ENCODE data around the gene MTTP. TPM values are rescaled to one million over a fixed set of nuclear protein-coding genes. Genes with fewer than 3 reads are reported as not detected.

The MTTP gene
- total and polyA plus RNA-seq, 2 experiments from 2014 or later, result 0.08 to 0.14 TPM

DNA sequence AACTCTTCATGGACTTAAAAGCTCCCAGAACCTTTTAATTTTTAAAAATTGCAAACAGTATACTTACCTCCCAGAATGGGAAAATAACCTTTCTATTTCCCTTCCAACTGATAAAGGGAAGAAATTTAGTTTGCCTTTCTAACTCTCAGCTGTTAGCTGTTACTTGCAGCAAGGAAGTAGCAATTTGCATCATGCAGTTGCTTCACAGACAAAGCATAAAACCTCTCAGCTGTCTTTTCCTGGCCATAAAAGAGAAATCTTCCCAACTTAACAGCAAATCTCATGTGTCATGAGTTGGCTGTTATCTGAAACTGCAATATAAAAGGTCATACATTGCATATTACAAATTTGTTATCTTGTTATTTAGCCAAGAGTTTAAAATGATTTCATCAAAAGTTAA lies 45.4 kb upstream of the MTTP start:
- Histone ChIP-seq H2AFZ (no peak overlapping the region), H3F3A (replicated peaks; ENCODE audit: low read depth) (no peaks in the 10 kb centered on the region), H3K79me2 (replicated peaks; ENCODE audit: insufficient read depth) (no peaks in the 10 kb centered on the region), H3K27me3 (ENCODE audit: insufficient read depth) (no peaks in the 10 kb centered on the region), H3K36me3 (ENCODE audit: insufficient read depth) (no peaks in the 10 kb centered on the region), H3K4me2 (no peak overlapping the region), H3K4me3 (no peak overlapping the region), H3K9me2 (ENCODE audit: insufficient read depth) (no peaks in the 10 kb centered on the region), H4K20me1 (replicated peaks; ENCODE audit: insufficient read depth) (no peaks in the 10 kb centered on the region), H3K4me1 (ENCODE audit: insufficient read depth) (no peaks in the 10 kb centered on the region), H3K27ac (ENCODE audit: low read depth) (no peak overlapping the region)
- no peaks in the 10 kb centered on the region for H3K4me1 Mint-ChIP-seq
- DNase-seq (ENCODE audit: low spot score) (no peak), ATAC-seq (no peak)
- H3K36me3 Mint-ChIP-seq (ENCODE audit: low read depth), result no peaks in the 10 kb centered on the region
- peaks cover 3% of the 10 kb centered on the region; the same call in 1 of the 3 replicates for H3K9me3 Mint-ChIP-seq
- H3K4me3 Mint-ChIP-seq, result no peak overlapping the region
- H3K27ac Mint-ChIP-seq, result no peak overlapping the region
- H3K27me3 Mint-ChIP-seq (ENCODE audit: insufficient read depth, low read depth, poor library complexity), result peaks cover 3% of the 10 kb centered on the region
- TF ChIP-seq NANOG (IDR thresholded peaks at IDR 0.05; ENCODE audit: borderline replicate concordance) (no peak), ZNF114 (CRISPR knock-in tag; IDR thresholded peaks at IDR 0.05) (no peak), JUNB (IDR thresholded peaks at IDR 0.05; ENCODE audit: unreplicated experiment) (no peak), CREB1 (CRISPR knock-in tag; IDR thresholded peaks at IDR 0.05; ENCODE audit: low read depth) (no peak), EZH2 (IDR thresholded peaks at IDR 0.05; ENCODE audit: low read depth, unreplicated experiment) (no peak), ZNF331 (CRISPR knock-in tag; IDR thresholded peaks at IDR 0.05; ENCODE audit: low read depth) (no peak), STAT1 (IDR thresholded peaks at IDR 0.05; ENCODE audit: unreplicated experiment) (no peak), POLR2AphosphoS5 (IDR thresholded peaks at IDR 0.05; ENCODE audit: low read depth) (no peak), EZH2phosphoT487 (IDR thresholded peaks at IDR 0.05; ENCODE audit: unreplicated experiment) (no peak)
- TF ChIP-seq, protein P1, sequence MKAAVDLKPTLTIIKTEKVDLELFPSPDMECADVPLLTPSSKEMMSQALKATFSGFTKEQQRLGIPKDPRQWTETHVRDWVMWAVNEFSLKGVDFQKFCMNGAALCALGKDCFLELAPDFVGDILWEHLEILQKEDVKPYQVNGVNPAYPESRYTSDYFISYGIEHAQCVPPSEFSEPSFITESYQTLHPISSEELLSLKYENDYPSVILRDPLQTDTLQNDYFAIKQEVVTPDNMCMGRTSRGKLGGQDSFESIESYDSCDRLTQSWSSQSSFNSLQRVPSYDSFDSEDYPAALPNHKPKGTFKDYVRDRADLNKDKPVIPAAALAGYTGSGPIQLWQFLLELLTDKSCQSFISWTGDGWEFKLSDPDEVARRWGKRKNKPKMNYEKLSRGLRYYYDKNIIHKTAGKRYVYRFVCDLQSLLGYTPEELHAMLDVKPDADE (IDR thresholded peaks at IDR 0.05), result no peak
- TF ChIP-seq, protein P2, sequence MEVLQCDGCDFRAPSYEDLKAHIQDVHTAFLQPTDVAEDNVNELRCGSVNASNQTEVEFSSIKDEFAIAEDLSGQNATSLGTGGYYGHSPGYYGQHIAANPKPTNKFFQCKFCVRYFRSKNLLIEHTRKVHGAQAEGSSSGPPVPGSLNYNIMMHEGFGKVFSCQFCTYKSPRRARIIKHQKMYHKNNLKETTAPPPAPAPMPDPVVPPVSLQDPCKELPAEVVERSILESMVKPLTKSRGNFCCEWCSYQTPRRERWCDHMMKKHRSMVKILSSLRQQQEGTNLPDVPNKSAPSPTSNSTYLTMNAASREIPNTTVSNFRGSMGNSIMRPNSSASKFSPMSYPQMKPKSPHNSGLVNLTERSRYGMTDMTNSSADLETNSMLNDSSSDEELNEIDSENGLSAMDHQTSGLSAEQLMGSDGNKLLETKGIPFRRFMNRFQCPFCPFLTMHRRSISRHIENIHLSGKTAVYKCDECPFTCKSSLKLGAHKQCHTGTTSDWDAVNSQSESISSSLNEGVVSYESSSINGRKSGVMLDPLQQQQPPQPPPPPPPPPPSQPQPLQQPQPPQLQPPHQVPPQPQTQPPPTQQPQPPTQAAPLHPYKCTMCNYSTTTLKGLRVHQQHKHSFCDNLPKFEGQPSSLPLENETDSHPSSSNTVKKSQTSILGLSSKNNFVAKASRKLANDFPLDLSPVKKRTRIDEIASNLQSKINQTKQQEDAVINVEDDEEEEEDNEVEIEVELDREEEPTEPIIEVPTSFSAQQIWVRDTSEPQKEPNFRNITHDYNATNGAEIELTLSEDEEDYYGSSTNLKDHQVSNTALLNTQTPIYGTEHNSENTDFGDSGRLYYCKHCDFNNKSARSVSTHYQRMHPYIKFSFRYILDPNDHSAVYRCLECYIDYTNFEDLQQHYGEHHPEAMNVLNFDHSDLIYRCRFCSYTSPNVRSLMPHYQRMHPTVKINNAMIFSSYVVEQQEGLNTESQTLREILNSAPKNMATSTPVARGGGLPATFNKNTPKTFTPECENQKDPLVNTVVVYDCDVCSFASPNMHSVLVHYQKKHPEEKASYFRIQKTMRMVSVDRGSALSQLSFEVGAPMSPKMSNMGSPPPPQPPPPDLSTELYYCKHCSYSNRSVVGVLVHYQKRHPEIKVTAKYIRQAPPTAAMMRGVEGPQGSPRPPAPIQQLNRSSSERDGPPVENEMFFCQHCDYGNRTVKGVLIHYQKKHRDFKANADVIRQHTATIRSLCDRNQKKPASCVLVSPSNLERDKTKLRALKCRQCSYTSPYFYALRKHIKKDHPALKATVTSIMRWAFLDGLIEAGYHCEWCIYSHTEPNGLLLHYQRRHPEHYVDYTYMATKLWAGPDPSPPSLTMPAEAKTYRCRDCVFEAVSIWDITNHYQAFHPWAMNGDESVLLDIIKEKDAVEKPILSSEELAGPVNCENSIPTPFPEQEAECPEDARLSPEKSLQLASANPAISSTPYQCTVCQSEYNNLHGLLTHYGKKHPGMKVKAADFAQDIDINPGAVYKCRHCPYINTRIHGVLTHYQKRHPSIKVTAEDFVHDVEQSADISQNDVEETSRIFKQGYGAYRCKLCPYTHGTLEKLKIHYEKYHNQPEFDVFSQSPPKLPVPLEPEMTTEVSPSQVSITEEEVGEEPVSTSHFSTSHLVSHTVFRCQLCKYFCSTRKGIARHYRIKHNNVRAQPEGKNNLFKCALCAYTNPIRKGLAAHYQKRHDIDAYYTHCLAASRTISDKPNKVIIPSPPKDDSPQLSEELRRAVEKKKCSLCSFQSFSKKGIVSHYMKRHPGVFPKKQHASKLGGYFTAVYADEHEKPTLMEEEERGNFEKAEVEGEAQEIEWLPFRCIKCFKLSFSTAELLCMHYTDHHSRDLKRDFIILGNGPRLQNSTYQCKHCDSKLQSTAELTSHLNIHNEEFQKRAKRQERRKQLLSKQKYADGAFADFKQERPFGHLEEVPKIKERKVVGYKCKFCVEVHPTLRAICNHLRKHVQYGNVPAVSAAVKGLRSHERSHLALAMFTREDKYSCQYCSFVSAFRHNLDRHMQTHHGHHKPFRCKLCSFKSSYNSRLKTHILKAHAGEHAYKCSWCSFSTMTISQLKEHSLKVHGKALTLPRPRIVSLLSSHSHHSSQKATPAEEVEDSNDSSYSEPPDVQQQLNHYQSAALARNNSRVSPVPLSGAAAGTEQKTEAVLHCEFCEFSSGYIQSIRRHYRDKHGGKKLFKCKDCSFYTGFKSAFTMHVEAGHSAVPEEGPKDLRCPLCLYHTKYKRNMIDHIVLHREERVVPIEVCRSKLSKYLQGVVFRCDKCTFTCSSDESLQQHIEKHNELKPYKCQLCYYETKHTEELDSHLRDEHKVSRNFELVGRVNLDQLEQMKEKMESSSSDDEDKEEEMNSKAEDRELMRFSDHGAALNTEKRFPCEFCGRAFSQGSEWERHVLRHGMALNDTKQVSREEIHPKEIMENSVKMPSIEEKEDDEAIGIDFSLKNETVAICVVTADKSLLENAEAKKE (CRISPR knock-in tag; IDR thresholded peaks at IDR 0.05), result no peak
- TF ChIP-seq, protein P3, sequence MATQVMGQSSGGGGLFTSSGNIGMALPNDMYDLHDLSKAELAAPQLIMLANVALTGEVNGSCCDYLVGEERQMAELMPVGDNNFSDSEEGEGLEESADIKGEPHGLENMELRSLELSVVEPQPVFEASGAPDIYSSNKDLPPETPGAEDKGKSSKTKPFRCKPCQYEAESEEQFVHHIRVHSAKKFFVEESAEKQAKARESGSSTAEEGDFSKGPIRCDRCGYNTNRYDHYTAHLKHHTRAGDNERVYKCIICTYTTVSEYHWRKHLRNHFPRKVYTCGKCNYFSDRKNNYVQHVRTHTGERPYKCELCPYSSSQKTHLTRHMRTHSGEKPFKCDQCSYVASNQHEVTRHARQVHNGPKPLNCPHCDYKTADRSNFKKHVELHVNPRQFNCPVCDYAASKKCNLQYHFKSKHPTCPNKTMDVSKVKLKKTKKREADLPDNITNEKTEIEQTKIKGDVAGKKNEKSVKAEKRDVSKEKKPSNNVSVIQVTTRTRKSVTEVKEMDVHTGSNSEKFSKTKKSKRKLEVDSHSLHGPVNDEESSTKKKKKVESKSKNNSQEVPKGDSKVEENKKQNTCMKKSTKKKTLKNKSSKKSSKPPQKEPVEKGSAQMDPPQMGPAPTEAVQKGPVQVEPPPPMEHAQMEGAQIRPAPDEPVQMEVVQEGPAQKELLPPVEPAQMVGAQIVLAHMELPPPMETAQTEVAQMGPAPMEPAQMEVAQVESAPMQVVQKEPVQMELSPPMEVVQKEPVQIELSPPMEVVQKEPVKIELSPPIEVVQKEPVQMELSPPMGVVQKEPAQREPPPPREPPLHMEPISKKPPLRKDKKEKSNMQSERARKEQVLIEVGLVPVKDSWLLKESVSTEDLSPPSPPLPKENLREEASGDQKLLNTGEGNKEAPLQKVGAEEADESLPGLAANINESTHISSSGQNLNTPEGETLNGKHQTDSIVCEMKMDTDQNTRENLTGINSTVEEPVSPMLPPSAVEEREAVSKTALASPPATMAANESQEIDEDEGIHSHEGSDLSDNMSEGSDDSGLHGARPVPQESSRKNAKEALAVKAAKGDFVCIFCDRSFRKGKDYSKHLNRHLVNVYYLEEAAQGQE (IDR thresholded peaks at IDR 0.05; ENCODE audit: unreplicated experiment), result no peak
- TF ChIP-seq, protein P4, sequence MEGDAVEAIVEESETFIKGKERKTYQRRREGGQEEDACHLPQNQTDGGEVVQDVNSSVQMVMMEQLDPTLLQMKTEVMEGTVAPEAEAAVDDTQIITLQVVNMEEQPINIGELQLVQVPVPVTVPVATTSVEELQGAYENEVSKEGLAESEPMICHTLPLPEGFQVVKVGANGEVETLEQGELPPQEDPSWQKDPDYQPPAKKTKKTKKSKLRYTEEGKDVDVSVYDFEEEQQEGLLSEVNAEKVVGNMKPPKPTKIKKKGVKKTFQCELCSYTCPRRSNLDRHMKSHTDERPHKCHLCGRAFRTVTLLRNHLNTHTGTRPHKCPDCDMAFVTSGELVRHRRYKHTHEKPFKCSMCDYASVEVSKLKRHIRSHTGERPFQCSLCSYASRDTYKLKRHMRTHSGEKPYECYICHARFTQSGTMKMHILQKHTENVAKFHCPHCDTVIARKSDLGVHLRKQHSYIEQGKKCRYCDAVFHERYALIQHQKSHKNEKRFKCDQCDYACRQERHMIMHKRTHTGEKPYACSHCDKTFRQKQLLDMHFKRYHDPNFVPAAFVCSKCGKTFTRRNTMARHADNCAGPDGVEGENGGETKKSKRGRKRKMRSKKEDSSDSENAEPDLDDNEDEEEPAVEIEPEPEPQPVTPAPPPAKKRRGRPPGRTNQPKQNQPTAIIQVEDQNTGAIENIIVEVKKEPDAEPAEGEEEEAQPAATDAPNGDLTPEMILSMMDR (conservative IDR thresholded peaks at IDR 0.05; ENCODE audit: low read depth in 2 of 2), result no peak
